ENCODE data around the gene ATP13A4.

ATP13A4 gene

GRCh38 chr3:193391902-193392301 lies 162.8 kb downstream of the ATP13A4 start:
- DNase-seq (ENCODE audit: low read depth), result no peak

GRCh38 chr3:193389335-193389734 lies 165.4 kb downstream of the ATP13A4 start:
- DNase-seq (ENCODE audit: low read depth), result no peak

GRCh38 chr3:193388361-193388760 lies 166.3 kb downstream of the ATP13A4 start:
- DNase-seq (ENCODE audit: low read depth), result no peak

- no peak for DNase-seq (ENCODE audit: low read depth)
Measured at GRCh38 chr3:193387596-193387995, 167.1 kb downstream of the ATP13A4 start.

- no peak for DNase-seq (ENCODE audit: low read depth)
Measured at GRCh38 chr3:193378706-193379105, 176.0 kb downstream of the ATP13A4 start, which contains the start of gene ATP13A5. Gene ATP13A5, minus strand, starts transcription at chr3:193378753. Its CDS starts 28 bp downstream, at chr3:193378725.

- DNase-seq (ENCODE audit: low read depth), result no peak
Measured at GRCh38 chr3:193377591-193377990, 177.1 kb downstream of the ATP13A4 start.

- no peak for DNase-seq (ENCODE audit: low read depth)
Measured at GRCh38 chr3:193375614-193376013, 179.1 kb downstream of the ATP13A4 start.

GRCh38 chr3:193372783-193373182 lies 181.9 kb downstream of the ATP13A4 start:
- no peak for DNase-seq (ENCODE audit: low read depth)

GRCh38 chr3:193367868-193368267 lies 186.8 kb downstream of the ATP13A4 start:
- DNase-seq (ENCODE audit: low read depth), result no peak

- DNase-seq (ENCODE audit: low read depth), result no peak
Measured at GRCh38 chr3:193357291-193357690, 197.4 kb downstream of the ATP13A4 start.

- DNase-seq (ENCODE audit: low read depth), result no peak
Measured at GRCh38 chr3:193354423-193354822, 200.3 kb downstream of the ATP13A4 start.

Measured in amniotic epithelial cell (primary cell).